Stimulated activated CD8-positive, alpha-beta memory T cell treated with anti-CD3 and anti-CD28 coated beads, Interleukin-7, amount 100 ng/mL, for 4 hours (primary cell): ENCODE data around the gene ITIH4.

Source experiments
- DNase-seq, 2 donors: peaks; one replicate each; pipeline ENCODE4 v3.0.0-alpha.2; 2020; ENCODE audit warnings: low read depth in 2 of 2

The ITIH4 gene

DNA sequence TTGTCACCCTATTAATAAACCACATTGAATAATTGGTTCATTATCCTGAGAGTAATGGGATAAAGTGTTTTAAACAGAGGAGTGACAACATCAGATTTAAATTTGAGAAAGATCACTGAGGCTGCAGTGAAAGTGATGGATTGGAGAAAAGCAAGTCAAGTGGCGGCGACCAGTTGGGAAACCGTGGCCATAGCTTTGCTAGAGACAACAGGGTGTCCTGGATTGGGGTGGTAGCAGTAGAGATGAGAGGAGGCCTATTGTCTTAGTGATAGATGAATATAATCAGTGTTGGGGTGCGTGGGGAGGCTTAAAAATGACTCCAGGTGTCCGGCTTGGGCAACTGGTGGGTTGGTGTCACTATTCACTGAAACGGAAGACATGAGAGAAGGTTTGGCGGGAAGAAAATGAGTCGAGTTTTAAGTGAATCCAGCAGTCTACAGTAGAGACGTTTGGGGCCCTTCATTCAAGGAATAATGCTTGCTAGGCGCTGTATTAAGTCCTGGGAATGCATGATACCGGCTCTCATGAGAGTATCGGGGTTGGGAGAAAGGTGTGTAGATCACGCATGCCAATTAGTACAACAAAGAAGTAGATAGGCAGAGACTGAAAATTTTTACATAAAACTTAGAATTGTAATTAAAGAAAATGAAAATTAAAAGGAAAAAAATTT is 60.6 kb downstream of the ITIH4 start:
- no peak for DNase-seq

GRCh38 chr3:52763466-52763865 is 67.0 kb downstream of the ITIH4 start:
- DNase-seq, result no peak
